Parathyroid adenoma (tissue), 2 donors: ENCODE results near the gene CNTN5.

ENCODE experiments used
- H2AFZ ChIP-seq: fragments of 300-600 bp; sonication (generic); one replicate; pipeline ENCODE4 v1.7.0; 2017; ENCODE audit warnings: antibody characterized with exemption, mild to moderate bottlenecking
- H3K27ac ChIP-seq: fragments of 300-600 bp; sonication (generic); one replicate; pipeline ENCODE4 v1.7.0; 2017
- H3K27me3 ChIP-seq: fragments of 300-600 bp; sonication (generic); one replicate; pipeline ENCODE4 v1.7.0; 2017; ENCODE audit warnings: low read length; ENCODE audit not compliant: control insufficient read depth, insufficient read depth
- H3K36me3 ChIP-seq: fragments of 300-600 bp; sonication (generic); one replicate; pipeline ENCODE4 v1.7.0; 2017; ENCODE audit warnings: low read length; ENCODE audit not compliant: control insufficient read depth, insufficient read depth
- H3K4me1 ChIP-seq: fragments of 300-600 bp; sonication (generic); one replicate; pipeline ENCODE4 v1.7.0; 2017; ENCODE audit warnings: control low read depth
- H3K4me2 ChIP-seq: fragments of 300-600 bp; sonication (generic); one replicate; pipeline ENCODE4 v1.7.0; 2017; ENCODE audit warnings: low read length
- H3K4me3 ChIP-seq: fragments of 300-600 bp; sonication (generic); one replicate; pipeline ENCODE4 v1.7.0; 2017; ENCODE audit warnings: low read depth, low read length
- H3K79me2 ChIP-seq: fragments of 300-600 bp; sonication (generic); one replicate; pipeline ENCODE4 v1.7.0; 2017; ENCODE audit warnings: control low read depth
- H3K9ac ChIP-seq: fragments of 300-600 bp; sonication (generic); one replicate; pipeline ENCODE4 v1.7.0; 2017; ENCODE audit warnings: mild to moderate bottlenecking
- H3K9me3 ChIP-seq: fragments of 300-600 bp; sonication (generic); one replicate; pipeline ENCODE4 v1.7.0; 2017; ENCODE audit warnings: low read length; ENCODE audit not compliant: control insufficient read depth
- CTCF ChIP-seq: fragments of 300-600 bp; sonication (generic); IDR thresholded peaks from one replicate; pipeline ENCODE4 v1.7.0; 2017; ENCODE audit warnings: antibody characterized with exemption, mild to moderate bottlenecking
- donor health status: primary hyperparathyroidism.

CNTN5 gene

DNA sequence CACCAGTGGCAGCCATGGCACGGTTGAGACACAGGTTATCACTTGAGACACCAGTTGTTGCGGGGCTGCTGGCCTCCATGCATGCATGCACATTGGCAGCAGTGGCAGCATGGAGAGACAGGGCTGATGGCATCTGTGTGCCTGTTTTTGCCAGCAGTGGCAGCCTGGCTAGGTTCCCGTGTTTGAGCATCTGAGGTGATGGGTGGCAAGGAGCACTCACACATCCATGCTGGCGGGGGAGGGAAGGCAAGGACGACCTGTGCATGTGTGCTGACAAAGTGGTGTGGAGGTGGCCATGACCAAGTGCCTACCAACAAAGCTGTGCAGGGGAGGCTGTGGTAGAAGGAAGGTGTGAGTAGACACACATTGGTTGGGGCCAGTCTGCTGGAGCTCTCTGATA lies 133.5 kb downstream of the CNTN5 start:
- Histone ChIP-seq H3K9ac (no peak overlapping the region), H3K4me1 (no peaks in the 10 kb centered on the region), H3K9me3 (no peaks in the 10 kb centered on the region), H3K27me3 (no peaks in the 10 kb centered on the region), H3K79me2 (no peaks in the 10 kb centered on the region), H3K27ac (no peak overlapping the region), H3K36me3 (no peaks in the 10 kb centered on the region), H3K4me3 (no peak overlapping the region), H3K4me2 (no peak overlapping the region), H2AFZ (no peak overlapping the region)
- TF ChIP-seq CTCF: no peak

DNA sequence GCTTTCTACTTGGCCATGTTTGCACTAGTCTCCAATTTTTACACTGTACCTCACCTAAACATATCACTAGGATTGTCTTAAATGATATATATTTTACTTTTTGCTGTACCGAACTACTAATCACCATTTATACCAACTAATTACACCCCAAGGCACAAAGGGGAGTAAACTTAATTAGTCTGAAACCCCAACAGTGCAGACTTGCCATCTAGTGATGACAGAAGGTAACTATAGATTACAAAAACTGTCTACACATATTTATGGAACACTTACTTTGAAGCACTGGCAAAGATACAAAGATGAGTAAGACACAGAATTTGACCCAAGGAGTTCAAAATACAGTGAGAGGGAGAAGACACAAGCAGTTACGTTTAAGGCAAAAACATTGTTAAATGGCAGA lies 139.7 kb downstream of the CNTN5 start:
- no peak overlapping the region for H3K4me2 ChIP-seq
- no peak overlapping the region for H3K27ac ChIP-seq
- H3K4me1 ChIP-seq: no peaks in the 10 kb centered on the region
- H3K27me3 ChIP-seq: no peaks in the 10 kb centered on the region
- H3K36me3 ChIP-seq: no peaks in the 10 kb centered on the region
- no peaks in the 10 kb centered on the region for H3K79me2 ChIP-seq
- H3K9ac ChIP-seq: no peak overlapping the region
- no peak for TF ChIP-seq CTCF
- no peaks in the 10 kb centered on the region for H3K9me3 ChIP-seq
- H3K4me3 ChIP-seq: no peak overlapping the region
- H2AFZ ChIP-seq: no peak overlapping the region

DNA sequence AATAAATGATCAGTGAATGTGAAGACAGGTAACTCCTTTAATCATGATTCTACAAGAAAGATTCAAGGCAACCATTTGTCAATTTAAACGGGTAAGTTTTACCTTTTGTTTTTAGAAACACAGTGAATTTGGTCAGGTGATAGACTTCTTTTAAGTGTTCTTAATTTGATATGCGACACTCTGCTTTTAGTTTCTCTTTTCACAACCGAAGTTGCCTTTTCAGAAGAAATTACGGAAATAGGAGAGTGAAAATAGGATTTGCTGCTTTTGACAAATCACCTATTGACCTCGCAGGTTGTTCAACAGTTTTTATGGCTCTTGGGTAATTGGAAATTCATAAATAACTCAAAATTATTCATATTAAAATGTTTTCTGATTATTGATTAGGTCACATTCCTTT lies 142.1 kb downstream of the CNTN5 start:
- Histone ChIP-seq H2AFZ (no peak overlapping the region), H3K4me3 (no peak overlapping the region), H3K36me3 (no peaks in the 10 kb centered on the region), H3K9ac (no peak overlapping the region), H3K9me3 (no peaks in the 10 kb centered on the region), H3K27me3 (no peaks in the 10 kb centered on the region), H3K4me2 (no peak overlapping the region), H3K79me2 (no peaks in the 10 kb centered on the region), H3K4me1 (no peaks in the 10 kb centered on the region), H3K27ac (no peak overlapping the region)
- TF ChIP-seq CTCF: no peak

DNA sequence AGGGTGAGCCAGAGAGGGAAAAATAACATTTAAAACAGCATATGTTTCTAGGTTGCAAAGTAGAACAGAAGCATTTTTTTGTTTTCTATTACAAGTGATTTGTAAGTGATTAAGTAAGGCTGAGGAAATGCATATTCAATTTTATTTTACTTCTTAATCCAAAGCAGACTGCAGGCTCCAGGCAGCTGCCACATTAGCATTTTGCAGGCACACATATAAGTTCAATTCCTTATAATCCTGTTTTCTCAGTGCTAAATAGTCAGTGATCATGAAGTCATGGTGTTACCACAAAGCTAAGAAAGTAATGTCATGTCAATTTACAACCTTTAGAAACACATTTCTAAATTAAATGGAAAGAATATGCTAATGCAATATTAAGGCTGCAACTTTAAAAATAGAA lies 149.8 kb downstream of the CNTN5 start:
- Histone ChIP-seq H3K9me3 (no peaks in the 10 kb centered on the region), H3K4me2 (no peak overlapping the region), H3K4me3 (no peak overlapping the region), H3K36me3 (no peaks in the 10 kb centered on the region), H2AFZ (no peak overlapping the region), H3K79me2 (no peaks in the 10 kb centered on the region), H3K9ac (no peak overlapping the region), H3K27me3 (no peaks in the 10 kb centered on the region), H3K4me1 (no peaks in the 10 kb centered on the region), H3K27ac (no peak overlapping the region)
- TF ChIP-seq CTCF: no peak

DNA sequence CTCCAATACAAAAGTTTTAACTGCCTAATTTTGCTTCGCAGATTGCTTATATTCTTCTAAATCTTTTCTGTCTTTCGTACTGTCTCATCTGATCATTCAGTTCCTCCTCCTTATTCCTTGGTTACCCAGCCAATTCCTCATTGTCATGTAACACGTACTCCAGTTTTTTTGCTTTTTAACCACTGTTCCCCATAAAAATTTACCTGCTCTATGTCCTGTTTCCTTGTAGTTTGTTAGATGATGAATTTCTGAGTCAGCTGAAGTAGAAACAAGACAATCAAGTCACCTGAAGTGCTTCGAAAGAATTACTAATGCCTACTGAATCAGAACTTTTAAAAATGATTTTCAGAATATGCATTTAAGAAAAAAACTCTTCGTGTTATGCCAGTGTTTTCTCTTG lies 150.6 kb downstream of the CNTN5 start:
- Histone ChIP-seq H3K27me3 (no peaks in the 10 kb centered on the region), H2AFZ (no peak overlapping the region), H3K36me3 (no peaks in the 10 kb centered on the region), H3K4me1 (no peaks in the 10 kb centered on the region), H3K4me3 (no peak overlapping the region), H3K79me2 (no peaks in the 10 kb centered on the region), H3K9ac (no peak overlapping the region), H3K4me2 (no peak overlapping the region), H3K9me3 (no peaks in the 10 kb centered on the region), H3K27ac (no peak overlapping the region)
- TF ChIP-seq CTCF: no peak
